Activated CD4-positive, alpha-beta T cell treated with anti-CD3 and anti-CD28 coated beads, Interleukin-2, amount 50 U/mL, for 4 hours (primary cell): ENCODE results near the gene SLC26A8.

ENCODE experiments used
- DNase-seq, 2 experiments: peaks; one replicate each; pipeline ENCODE4 v3.0.0-alpha.2; 2020

The SLC26A8 gene

DNA sequence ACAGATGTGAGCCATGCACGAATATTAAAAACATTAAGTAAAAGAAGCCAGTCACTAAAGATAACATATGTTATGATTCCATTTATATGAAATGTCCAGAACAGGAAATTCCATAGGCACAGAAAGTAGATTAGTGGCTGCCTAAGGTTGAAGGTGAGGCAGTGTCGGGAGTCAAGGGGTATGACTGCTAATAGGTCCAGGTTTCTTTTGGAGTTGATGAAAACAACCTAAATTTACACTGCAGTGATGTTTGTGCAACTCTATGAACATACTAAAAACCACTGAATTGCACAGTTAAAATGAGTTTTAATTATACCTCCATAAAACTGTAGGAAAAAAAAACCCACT is 118.0 kb downstream of the SLC26A8 start:
- DNase-seq: no peak

DNA sequence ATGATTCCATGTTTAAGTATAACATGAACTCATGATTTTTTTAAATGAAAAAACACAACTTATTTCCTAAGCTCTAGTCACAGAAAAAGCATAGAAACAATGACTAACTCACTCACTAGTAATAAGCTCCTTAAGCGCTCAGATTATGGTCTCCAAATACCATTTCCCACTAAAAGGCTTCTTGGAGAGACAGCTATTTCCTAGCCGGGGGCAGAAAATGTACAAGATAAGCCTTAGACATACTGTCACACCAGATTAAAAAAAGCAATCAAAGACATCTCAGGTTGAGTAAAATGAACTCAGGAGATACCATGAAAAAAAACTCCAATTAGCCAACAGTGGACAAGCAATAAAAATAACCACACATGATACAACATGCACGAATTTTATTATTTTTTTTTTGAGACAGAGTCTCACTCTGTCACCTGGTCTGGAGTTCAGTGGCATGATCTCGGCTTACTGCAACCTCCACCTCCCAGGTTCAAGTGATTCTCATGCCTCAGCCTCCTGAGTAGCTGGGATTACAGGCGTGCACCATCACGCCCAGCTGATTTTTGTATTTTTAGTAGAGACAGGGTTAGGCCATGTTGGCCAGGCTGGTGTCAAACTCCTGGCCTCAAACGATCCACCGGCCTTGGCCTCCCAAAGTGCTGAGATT is 118.5 kb downstream of the SLC26A8 start:
- no peak for DNase-seq

DNA sequence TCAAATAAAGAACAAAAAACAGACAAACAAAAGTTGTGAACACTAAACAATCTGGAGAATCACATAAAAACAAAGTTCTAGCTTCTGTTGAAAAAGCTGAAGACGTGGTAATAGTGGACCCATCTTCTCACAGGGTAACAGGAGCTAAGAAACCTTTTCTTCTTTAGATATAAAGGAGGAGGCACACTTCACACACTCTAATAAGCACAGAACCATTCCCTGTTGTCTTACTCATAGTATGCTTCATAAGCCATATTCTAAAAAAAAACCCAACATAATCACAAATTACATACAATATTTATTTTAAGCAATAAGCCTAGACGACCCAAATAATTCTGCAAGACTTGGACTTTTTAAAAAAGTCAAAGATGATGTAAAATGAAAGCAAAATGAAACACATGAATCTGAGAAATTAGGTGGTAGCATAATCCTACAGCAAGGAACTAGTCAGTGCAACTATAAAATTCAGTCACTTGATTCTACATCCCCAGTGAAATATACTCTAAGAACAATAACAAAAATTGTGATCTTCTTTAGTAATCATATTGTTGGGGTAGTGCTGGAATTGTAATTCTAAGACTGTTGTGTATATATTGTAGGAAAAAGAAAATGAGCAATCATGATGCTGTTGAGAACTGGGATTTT is 119.2 kb downstream of the SLC26A8 start:
- no peak for DNase-seq

DNA sequence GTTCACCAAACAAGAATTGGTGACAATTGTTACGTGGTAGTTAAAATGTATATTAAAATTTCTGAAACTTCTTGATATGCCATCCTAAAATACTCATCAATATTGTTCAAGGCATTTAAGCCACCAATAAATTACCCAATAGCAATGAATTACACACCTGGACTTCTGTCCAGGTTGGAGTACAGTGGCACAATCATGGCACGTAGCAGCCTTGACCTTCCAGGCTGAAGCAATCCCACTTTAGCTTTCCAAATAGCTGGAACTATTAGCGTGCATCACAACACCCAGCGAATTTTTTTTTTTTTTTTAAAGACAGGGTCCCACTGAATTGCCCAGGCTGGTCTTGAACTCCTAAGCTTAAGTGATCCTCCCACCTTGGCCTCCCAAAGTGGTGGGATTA is 120.8 kb downstream of the SLC26A8 start:
- DNase-seq: no peak

DNA sequence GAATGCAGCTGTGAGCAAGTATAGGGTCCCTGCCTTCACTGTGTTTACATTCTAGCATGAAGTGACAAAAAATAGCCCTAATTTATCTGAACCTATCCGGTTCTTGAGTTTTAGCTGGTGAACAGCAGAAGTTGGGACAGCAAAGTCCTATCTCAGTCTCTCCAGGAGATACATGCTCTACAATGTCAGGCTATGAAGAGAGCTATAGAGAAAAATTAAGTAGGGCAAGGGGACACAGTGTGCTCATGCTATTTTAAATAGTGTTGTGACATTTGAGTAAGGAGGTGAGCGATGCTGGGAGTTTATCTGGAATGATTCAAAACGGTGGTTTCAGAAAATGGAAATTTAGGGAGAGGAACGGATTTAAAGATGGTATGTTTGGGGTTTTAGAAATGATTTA is 124.0 kb downstream of the SLC26A8 start:
- no peak for DNase-seq

DNA sequence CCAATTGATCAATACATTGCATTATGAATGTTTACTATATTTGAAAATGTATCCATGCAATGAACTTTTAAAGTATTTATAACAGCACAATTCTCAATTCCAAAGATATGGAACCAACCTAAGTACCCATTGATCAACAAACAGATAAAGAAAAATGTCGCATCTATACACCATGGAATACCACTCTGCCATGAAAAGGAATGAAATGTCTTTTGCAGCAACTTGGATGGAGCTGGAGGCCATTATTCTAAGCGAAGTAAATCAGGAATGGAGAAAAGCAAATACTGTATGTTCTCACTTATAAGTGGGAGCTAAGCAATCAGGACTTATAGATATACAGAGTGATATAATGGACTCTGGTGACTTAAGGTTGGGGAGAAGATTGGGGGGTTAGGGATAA is 126.4 kb downstream of the SLC26A8 start:
- no peak for DNase-seq

DNA sequence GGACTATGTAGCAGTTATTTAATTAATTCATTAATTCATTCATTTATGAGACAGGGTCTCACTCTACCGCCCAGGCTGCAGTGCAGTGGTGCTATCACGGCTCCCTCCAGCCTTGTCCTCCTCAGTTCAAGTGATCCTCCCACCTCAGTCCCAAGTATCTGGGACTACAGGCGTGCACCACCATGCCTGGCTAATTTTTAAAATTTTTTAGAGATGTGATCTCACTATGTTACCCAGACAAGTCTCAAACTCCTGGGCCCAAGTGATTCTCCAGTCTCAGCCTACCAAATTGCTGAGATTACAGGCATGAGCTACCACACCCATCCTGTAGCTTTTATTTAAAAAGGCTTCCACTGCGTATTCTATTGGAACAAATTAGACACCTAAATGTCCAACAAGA is 127.0 kb downstream of the SLC26A8 start:
- no peak for DNase-seq

DNA sequence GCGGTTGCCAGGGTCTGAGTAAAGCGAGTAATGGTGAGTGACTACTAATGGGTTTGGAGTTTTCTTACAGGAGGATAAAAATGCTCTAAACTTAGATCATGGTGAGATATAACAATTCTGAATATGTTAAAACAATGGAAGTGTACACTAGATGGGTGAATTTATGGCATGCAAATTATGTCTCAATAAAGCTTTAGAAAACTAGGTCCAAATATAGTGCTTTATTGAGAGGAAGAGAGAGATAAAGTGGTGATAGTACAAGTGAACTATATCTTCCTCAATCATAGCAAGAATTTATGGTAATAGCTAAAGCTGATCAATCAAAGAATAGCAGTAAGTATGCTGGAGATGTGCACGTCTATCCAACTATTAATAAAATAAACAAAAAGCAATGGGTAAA is 127.4 kb downstream of the SLC26A8 start:
- no peak for DNase-seq

DNA sequence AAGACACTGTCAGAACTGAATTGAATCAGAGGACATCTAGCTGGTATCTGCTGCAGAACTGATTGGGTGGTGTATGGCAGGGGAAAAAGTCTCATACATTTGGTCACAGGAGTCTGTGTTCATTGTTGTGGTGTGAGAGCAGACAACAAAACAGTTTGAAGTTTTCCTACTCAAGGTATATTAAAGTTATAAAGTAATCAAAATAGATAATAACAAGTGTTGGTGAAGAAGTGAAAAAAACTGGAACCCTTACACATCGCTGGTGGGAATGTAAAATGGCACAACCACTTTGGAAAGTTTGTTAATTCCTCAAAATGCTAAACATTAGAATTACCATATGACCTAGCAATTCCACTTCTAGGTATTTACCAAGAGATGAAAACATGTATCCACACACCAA is 128.2 kb downstream of the SLC26A8 start:
- no peak for DNase-seq

DNA sequence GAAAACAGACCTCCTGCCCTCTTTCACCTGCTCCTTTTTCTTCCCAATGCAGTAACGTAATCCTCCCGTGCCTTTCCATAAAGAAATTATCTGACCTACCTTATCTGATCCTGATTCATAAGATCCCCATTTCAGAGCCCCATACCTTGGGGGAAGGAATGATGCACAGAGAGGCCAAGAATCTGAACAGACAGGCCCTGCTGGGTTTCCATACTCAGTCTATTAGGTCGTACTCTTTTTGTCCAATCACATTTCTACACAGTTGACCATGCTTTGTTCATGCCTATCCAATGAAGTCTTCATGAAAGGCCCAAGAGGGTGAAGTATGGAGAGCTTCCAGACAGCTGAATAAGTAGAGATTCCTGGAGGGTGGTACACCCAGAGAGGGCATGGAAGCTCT is 128.9 kb downstream of the SLC26A8 start:
- no peak for DNase-seq

DNA sequence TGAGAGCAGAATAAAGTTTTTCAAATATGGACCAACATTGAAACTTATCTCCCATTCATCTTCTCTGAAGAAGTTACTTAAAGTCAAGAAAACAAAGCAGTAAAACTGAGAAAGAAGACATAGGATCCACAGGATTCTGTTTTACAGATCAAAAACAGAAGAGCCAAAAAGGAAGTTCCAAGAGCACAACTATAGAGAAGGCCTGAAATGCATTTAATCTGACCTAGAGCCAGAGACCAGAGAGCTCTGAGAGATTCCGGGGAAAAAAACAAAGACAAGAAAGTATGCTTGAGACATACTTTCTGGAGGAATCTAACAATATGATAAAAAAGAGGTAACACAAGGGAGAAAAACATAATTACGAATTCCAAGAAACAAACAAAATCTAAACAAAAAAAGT is 129.7 kb downstream of the SLC26A8 start:
- no peak for DNase-seq
